ENCODE results near the gene CCDC122. TPM values are rescaled to one million over a fixed set of nuclear protein-coding genes. Genes with fewer than 3 reads are reported as not detected.
A peak's percentile ranks its signal among the peaks of the same experiment; 100 is the strongest.

Gene CCDC122
- 8.1 and 8.6 TPM in 2 replicates for total RNA-seq (2014; rRNA removed; shearing (Covaris generic))

- peak; percentile 59 for DNase-seq (ENCODE audit: low spot score)
Observed at GRCh38 chr13:43878892-43879754, at the start of gene CCDC122. Gene CCDC122 (minus strand): TSS chr13:43879740. CDS start chr13:43869376, 10,364 bp downstream.

DNA sequence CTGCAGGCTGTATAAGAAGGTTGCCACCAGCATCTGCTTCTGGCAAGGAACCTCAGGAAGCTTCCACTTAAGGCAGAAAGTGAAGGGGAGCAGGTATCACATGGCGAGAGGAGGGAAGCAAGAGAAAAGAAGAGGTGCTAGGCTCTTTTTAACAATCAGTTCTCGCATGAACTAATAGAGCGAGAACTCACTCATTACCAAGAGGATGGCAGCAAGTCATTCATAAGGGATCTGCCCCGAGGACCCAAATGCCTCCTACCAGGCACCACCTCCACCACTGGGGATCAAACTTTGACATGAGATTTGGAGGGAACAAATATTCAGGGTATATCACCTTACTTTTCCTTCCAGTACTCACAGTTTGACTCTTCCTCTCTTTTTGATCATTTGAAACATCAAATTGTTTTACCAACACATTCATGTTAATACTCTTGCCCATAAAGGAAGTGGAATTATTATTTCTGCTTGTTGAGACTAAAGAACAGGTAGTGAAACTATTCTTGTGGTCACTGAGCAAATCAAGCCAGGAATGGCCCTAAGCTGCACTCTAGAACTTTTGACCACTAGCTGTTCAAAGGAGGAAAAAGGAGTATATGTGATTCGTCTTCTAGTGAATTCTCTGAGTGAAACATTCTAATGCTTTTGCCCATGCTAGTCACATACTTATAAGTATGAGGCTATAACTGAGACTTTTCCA lies 45.2 kb upstream of the CCDC122 start:
- no peak for DNase-seq (ENCODE audit: low spot score)

GRCh38 chr13:43920965-43921674 lies 41.6 kb upstream of the CCDC122 start:
- no peak for DNase-seq (ENCODE audit: low spot score)

- no peak for DNase-seq (ENCODE audit: low spot score)
Observed at GRCh38 chr13:43918636-43919035, 39.1 kb upstream of the CCDC122 start.

DNA sequence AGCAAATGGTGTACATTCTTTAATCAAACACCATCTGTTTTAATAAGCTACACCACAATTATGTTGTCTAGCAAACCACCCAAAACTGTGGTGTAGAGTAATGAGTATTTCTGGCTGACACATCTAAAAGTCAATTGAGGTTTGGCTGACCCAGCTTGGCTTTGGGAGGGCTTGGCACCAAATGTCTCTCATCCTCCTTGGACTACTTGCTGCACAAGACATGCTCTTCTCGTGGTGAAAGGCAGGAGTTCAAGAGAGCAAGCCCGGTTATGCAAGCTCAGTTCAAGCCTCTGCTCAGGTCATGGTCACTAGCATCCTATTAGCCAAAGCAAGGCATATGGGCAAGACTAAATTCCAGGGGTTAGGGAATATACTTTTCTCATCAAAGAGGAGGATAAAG lies 37.3 kb upstream of the CCDC122 start:
- DNase-seq (ENCODE audit: low spot score) = no peak

DNA sequence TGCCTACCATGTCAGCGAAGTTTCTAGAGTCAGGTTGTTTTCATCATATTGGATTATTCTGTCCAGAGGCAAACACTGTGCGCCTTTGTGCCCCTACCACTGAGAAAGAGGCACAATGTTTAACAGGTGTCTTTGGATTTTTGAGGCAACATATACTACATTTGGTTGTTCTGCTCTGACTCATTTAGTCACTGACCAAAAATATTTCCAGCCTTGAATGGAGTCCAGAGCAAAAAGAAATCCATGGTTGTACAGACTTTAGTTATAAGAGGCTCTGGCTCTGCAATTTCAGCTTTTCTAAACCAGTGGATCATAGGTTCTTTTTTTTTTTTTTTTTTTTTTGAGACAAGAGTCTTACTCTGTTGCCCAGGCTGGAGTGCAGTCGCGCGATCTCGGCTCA lies 35.9 kb upstream of the CCDC122 start:
- no peak for DNase-seq (ENCODE audit: low spot score)

GRCh38 chr13:43911871-43912270 lies 32.3 kb upstream of the CCDC122 start:
- no peak for DNase-seq (ENCODE audit: low spot score)

DNA sequence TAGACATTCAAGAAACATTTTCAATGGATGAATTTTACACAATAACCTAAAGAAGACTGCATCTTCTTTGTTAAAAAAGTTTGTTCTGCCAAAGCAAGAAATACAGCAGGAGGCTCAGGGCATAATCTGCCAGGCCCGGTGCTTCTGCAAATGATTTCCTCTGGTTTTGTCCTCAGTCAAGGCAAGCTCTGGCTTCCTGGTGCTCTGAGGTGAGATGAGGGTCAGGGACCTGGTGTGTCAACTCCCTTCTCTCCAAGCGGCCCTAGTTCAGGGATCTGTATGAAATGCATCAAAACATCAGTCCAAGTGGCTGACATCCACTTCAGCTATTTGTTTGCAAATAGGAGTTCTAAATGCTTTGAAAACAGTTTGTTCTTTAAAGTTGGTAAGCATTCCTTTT lies 31.7 kb upstream of the CCDC122 start:
- DNase-seq (ENCODE audit: low spot score) = no peak

GRCh38 chr13:43910856-43911255 lies 31.3 kb upstream of the CCDC122 start:
- no peak for DNase-seq (ENCODE audit: low spot score)

DNA sequence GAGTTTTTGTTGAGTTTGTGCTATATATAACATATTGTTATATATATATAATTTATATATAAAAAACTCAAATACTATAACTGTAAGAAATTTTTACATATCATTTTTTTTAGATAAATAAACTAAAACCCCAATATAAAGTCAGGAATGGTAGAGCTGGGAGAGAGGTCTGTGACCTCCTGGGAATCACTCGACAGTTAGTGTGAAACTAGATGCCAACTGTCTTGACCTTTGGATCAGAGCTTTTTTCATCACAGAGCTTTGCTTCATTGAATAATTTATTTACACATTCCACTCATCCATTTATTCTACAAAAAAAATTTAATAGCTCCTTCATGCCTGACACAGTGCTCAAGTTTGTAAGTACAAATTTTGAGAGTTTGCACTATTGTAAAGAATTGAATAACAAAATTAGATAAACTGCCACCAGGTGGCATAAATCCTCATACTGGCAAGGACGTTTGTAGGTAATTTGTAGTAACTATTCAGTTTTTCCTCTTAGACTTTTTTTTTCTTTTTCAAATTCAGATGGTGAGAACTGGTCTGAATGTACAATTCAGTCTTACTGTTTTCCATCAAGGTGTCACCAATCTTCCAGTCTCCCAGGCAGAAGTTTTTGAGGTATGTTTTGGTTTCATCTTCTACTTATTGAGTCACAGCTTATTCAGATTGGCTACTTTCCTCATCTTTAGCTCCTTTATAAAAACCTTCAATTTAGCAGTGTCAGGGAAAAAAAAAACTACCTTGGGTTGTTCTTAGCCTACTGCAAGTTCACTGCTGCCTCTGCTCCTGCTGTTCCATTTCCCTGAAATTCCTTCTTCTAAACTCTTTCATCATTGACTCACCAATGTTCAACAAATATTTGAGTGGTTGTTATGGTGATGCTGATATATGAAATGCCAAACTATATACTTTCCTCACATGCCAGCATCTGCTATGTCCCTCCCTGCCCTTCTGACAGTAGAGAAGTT lies 28.9 kb upstream of the CCDC122 start:
- DNase-seq (ENCODE audit: low spot score) = peak; percentile 41

DNA sequence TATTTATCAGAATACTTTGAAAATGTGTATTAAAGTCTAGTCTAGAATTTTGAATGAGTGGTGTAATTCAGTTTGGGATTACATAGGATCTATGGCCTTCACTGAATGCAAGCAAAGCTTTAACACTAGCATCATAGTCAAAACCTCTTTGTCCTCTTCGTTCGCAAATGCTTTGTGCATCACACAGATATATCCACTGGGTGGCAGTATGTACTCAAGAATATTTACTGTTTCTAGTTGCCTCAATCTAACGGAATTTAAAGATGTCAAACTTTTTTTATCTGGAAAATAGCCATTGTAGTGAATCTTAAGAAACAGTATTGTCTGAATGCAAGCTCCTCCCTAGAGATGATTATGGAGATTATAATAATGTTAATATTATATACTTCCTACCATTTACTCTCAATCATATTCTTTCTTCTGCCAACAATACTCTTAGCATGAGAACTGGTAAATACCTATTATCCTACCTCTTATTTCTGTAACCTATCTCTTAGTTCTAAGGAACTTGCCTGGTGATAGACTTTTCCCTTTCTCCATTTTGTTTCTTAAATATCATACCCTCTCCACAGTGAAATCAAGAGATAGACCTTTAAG lies 26.0 kb upstream of the CCDC122 start:
- DNase-seq (ENCODE audit: low spot score) = peak; percentile 64

GRCh38 chr13:43895940-43896339 lies 16.4 kb upstream of the CCDC122 start:
- no peak for DNase-seq (ENCODE audit: low spot score)

DNA sequence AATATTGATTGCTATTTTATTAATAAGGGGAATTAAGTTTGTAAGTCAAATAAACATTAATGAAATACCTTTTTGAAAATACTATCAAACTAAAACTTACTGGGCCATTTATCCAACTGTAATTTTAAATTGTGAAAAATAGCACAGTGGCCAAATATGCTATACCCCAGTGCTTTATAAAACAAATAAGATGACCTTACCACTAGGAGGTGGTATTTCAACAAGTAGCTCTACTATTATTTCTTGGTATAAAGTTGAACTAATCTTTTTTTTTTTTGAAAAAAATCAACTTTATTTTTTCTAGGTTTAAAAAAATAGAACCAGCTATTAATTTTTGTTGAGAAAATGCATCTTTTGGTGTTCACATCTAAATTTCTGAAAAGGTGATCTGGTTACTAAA lies 14.9 kb upstream of the CCDC122 start:
- DNase-seq (ENCODE audit: low spot score) = no peak

GRCh38 chr13:43884222-43884621 lies 4.7 kb upstream of the CCDC122 start:
- DNase-seq (ENCODE audit: low spot score) = no peak

DNA sequence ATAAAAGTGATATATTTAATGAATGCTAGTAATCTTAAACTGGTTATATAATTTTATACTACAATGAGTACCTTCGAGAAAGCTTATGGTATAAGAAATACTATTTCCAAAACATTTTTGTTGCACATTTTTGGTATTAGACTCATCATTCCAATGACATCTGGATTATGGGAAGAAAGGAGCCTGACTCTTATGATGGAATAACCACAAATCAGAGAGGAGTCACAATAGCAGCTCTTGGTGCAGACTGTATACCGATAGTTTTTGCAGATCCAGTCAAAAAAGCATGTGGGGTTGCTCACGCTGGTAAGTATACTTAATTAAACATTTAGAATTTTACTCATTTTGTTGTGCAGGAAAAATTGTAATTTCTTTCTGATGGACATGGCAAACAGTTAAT lies 4.1 kb upstream of the CCDC122 start:
- DNase-seq (ENCODE audit: low spot score) = no peak

DNA sequence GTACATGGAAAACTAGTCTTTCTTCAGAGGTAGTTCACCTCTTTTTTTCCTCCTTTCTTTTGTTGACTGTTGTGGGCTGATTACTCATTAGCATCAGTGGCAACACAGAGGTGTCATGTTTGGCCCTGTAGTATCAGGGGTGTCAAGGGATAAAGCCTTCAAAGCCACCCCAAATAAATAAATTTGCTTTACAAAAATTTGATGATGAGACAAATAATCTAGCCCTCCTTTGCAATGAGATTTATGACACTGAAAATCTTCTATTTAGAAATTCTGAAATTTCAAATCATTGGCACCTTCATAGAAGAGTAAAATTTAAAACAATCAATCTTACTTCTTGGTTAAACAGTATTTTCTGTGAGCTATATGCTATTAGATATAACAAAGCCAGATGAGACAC lies 2.0 kb upstream of the CCDC122 start:
- no peak for DNase-seq (ENCODE audit: low spot score)

DNA sequence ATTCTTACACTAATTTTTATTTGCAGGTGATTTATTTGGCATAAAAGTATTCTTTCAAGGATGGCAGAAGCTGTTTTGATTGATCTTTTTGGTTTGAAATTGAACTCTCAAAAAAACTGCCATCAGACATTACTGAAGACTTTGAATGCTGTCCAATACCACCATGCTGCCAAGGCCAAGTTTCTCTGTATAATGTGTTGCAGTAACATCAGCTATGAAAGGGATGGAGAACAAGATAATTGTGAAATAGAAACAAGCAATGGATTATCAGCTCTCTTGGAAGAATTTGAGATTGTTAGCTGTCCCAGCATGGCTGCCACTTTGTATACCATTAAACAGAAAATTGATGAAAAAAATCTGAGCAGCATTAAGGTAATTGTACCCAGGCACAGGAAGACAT lies 1.4 kb upstream of the CCDC122 start:
- no peak for DNase-seq (ENCODE audit: low spot score)

DNA sequence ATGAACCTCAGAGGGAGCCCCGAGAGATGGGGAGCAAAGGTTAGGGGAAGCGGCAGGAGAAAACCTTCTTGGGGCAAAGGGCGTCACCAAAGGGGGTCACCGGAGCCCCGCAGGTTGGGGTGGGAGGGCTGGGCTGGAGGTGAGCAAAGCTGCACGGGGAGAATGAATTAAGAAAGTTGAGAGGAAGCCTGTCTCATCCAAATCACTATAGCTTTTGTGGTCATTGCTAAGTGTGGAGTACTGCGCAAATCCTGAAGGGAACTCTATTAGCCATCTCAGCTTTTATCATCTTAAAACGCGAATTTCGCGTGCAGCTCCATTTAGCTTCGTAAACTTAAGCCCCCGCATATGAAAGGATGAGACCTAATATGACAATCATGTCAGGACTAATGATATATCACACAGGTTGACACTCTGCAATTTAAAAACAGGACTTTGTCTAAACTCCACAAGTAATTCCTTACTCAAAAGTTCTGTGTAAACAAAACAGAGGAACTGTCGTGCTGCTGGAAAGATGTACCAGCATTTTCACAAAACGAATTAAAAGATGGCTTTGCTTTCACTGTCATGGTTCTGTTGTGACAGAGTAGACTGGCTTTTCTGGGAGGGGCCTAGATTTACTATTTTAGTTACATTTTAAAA lies 795 bp upstream of the CCDC122 start:
- DNase-seq (ENCODE audit: low spot score) = no peak

DNA sequence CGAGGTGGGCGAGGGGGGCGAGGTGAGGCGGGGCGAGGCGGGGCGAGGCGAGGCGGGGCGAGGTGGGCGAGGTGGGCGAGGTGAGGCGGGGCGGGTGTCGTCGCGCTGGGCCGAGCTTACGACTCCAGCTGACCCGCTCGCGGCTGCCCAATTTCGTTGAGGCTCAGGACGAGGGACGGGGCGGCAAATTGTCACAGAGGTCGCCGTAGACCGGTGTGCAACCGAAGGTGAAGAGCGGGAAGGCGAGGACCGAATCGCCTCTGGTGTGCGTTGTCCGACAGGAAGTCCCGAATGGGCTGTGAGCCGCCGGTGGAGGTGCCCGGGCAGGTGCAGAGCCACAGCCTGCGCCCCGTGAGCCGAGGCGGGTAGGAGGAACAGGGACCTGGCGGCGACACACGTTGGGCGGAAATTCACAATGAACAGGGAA lies 228 bp upstream of the CCDC122 start, which contains the start of gene LACC1:
Gene LACC1 (plus strand): TSS at position 150 of the 427 bp plus-strand sequence. CDS start 1,082 bp downstream, outside the sequence.
- DNase-seq (ENCODE audit: low spot score) = no peak

DNA sequence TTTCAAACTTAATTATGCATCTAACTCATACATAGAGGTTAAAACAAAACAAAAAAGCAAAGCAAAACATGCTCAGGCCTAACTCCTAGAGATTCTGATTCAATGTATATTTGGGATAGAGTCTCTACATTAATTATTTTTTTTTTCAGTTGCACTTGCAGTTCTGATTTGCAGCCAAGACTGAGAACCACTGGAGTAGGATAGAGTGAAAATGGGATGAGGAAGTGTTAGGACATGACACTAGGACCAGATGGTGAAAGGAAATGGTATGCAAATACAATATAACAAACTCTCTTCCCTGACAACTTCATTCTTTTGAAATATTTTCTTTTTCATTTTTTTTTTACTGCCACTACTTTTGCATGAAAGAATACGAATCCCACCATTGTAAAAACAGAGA lies 1.8 kb downstream of the CCDC122 start:
- no peak for DNase-seq (ENCODE audit: low spot score)

Data from A172 (cell line).